ENCODE results near the gene TLE7.

- TF ChIP-seq EZH2phosphoT487 (IDR thresholded peaks at IDR 0.05; ENCODE audit: borderline replicate concordance, low read depth, low read length): no peak
- TF ChIP-seq CTCF (conservative IDR thresholded peaks at IDR 0.05; ENCODE audit: low read length): no peak
Measured at GRCh38 chr16:71406724-71407123, 35.1 kb downstream of the TLE7 start.

All from OCI-LY7 (cell line).